IMR-90 (cell line): Measurements from ENCODE around the gene KCNMA1. TPM values are rescaled to one million over a fixed set of nuclear protein-coding genes. Genes with fewer than 3 reads are reported as not detected.

Experiments
- ATAC-seq: fragments of 200-7000 bp; cut with Tn5 transposase; 2 replicates; pipeline ENCODE4 v1.9.1; 2020; ENCODE audit warnings: low read depth, mild to moderate bottlenecking, moderate library complexity
- BruUV-seq: library from RNA; stranded (reverse); fragments of 400-500 nt; replicated peaks from 2 replicates; lab custom pipeline; 2021; lab: Mats Ljungman, UMichigan
- CTCF ChIA-PET: fragments of 300-600 bp; formaldehyde crosslinking; extraction: SDS; loops from one replicate; lab custom pipeline; 2021; ENCODE audit warnings: antibody characterized with exemption; lab: Yijun Ruan, JAX
- POLR2A ChIA-PET: fragments of 300-600 bp; sonication (Branson Sonifier 250); formaldehyde crosslinking; loops from one replicate; lab custom pipeline; 2022; ENCODE audit warnings: antibody characterized with exemption; ENCODE audit not compliant: unreplicated experiment; lab: Charles Lee
- DNase-seq: peaks from one replicate; pipeline ENCODE4 v3.0.0; 2013
- H2AFZ ChIP-seq: replicated peaks from 2 replicates; pipeline ENCODE3; 2013; ENCODE audit warnings: low read length, mild to moderate bottlenecking; ENCODE audit not compliant: poor library complexity
- H2AK5ac ChIP-seq: 2 replicates; pipeline ENCODE4 v1.6.1; 2013; ENCODE audit warnings: low read depth, low read length, inconsistent platforms
- H2AK9ac ChIP-seq: replicated peaks from 2 replicates; pipeline ENCODE3; 2013; ENCODE audit warnings: mild to moderate bottlenecking, low read depth, low read length, moderate library complexity; ENCODE audit not compliant: poor library complexity
- H2BK120ac ChIP-seq: 2 replicates; pipeline ENCODE4 v1.6.1; 2013; ENCODE audit warnings: low read depth, low read length, inconsistent platforms
- H2BK15ac ChIP-seq: 3 replicates; pipeline ENCODE4 v1.6.1; 2013; ENCODE audit warnings: low read depth, low read length, inconsistent platforms
- H2BK20ac ChIP-seq: 2 replicates; pipeline ENCODE4 v1.6.1; 2013; ENCODE audit warnings: low read depth, mild to moderate bottlenecking, inconsistent platforms, low read length, moderate library complexity
- H2BK5ac ChIP-seq: 2 replicates; pipeline ENCODE4 v1.6.1; 2013; ENCODE audit warnings: mild to moderate bottlenecking, low read depth, low read length, inconsistent platforms; ENCODE audit not compliant: poor library complexity, severe bottlenecking
- H3K14ac ChIP-seq: replicated peaks from 2 replicates; pipeline ENCODE4 v1.6.1; 2013; ENCODE audit warnings: low read depth, low read length, inconsistent platforms
- H3K18ac ChIP-seq: 2 replicates; pipeline ENCODE4 v1.6.1; 2013; ENCODE audit warnings: low read depth, low read length, control low read depth
- H3K23ac ChIP-seq: 2 replicates; pipeline ENCODE4 v1.6.1; 2013; ENCODE audit warnings: low read depth, low read length, inconsistent platforms
- H3K27ac ChIP-seq: 2 replicates; pipeline ENCODE4 v1.5.1; 2013; ENCODE audit warnings: mild to moderate bottlenecking, control low read depth, low read length; ENCODE audit not compliant: insufficient read depth
- H3K27me3 ChIP-seq: 2 replicates; pipeline ENCODE4 v1.6.1; 2013; ENCODE audit warnings: low read length; ENCODE audit not compliant: control insufficient read depth, insufficient read depth
- H3K36me3 ChIP-seq: 2 replicates; pipeline ENCODE4 v1.6.1; 2013; ENCODE audit warnings: low read length, mixed read lengths; ENCODE audit not compliant: control insufficient read depth, insufficient read depth
- H3K4ac ChIP-seq: 2 replicates; pipeline ENCODE4 v1.6.1; 2013; ENCODE audit warnings: low read depth, low read length, inconsistent platforms
- H3K4me1 ChIP-seq: 2 replicates; pipeline ENCODE4 v1.6.1; 2013; ENCODE audit warnings: low read length, mixed read lengths; ENCODE audit not compliant: control insufficient read depth, insufficient read depth
- H3K4me2 ChIP-seq: 2 replicates; pipeline ENCODE4 v1.6.1; 2013; ENCODE audit warnings: low read depth, mild to moderate bottlenecking, control low read depth, low read length, moderate library complexity
- H3K4me3 ChIP-seq: 2 replicates; pipeline ENCODE4 v1.5.1; 2013; ENCODE audit warnings: low read depth, mild to moderate bottlenecking, control low read depth, low read length, moderate library complexity; ENCODE audit not compliant: insufficient read depth
- H3K56ac ChIP-seq: 2 replicates; pipeline ENCODE4 v1.6.1; 2013; ENCODE audit warnings: low read length, inconsistent platforms; ENCODE audit not compliant: insufficient read depth; ENCODE audit errors: extremely low read depth
- H3K79me1 ChIP-seq, 2 experiments: 2 replicates each; pipeline ENCODE4 v1.6.1; 2013; ENCODE audit warnings: low read length in 2 of 2, inconsistent platforms in 1 of 2, low read depth in 1 of 2
- H3K9ac ChIP-seq: 2 replicates; pipeline ENCODE4 v1.6.1; 2013; ENCODE audit warnings: low read depth, low read length, control low read depth
- H3K9me1 ChIP-seq: 2 replicates; pipeline ENCODE4 v1.6.1; 2013; ENCODE audit warnings: low read length, inconsistent platforms; ENCODE audit not compliant: insufficient read depth
- H3K9me3 ChIP-seq: 2 replicates; pipeline ENCODE4 v1.6.1; 2013; ENCODE audit warnings: low read length; ENCODE audit not compliant: control insufficient read depth, insufficient read depth
- H4K20me1 ChIP-seq: 2 replicates; pipeline ENCODE4 v1.6.1; 2013; ENCODE audit warnings: low read length, inconsistent platforms; ENCODE audit not compliant: insufficient read depth
- H4K5ac ChIP-seq: 2 replicates; pipeline ENCODE4 v1.6.1; 2013; ENCODE audit warnings: mild to moderate bottlenecking, low read depth, low read length, control low read depth
- H4K8ac ChIP-seq, 2 experiments: 2 replicates each; pipeline ENCODE4 v1.6.1; 2013; ENCODE audit warnings: low read depth in 2 of 2, low read length in 2 of 2, control low read depth in 1 of 2, inconsistent platforms in 1 of 2
- H4K91ac ChIP-seq: 2 replicates; pipeline ENCODE4 v1.6.1; 2013; ENCODE audit warnings: low read depth, low read length, inconsistent platforms; ENCODE audit not compliant: insufficient read depth
- BHLHE40 ChIP-seq: fragments of 150-350 bp; IDR thresholded peaks from 2 replicates; pipeline ENCODE4 v1.6.1; 2016; ENCODE audit warnings: mild to moderate bottlenecking, low read depth, low read length
- CHD1 ChIP-seq: IDR thresholded peaks from 2 replicates; pipeline ENCODE4 v1.6.1; 2012; ENCODE audit warnings: low read depth, low read length, improper control_type of control experiment
- MAFK ChIP-seq: IDR thresholded peaks from 2 replicates; pipeline ENCODE4 v1.6.1; 2012; ENCODE audit warnings: low read depth, low read length, improper control_type of control experiment
- NFE2L2 ChIP-seq: fragments of 150-350 bp; IDR thresholded peaks from 2 replicates; pipeline ENCODE4 v1.6.1; 2016; ENCODE audit warnings: low read depth, mild to moderate bottlenecking, low read length
- SMC3 ChIP-seq: fragments of 150-350 bp; IDR thresholded peaks from 2 replicates; pipeline ENCODE4 v1.6.1; 2016; ENCODE audit warnings: low read depth, mild to moderate bottlenecking, antibody characterized with exemption, low read length, moderate library complexity
- WGBS, 2 experiments: methylation state at CpG; one replicate each; pipeline versions ENCODE4 v1.1.5 to v1.1.7; 2013; ENCODE audit warnings: missing lambda C conversion rate in 2 of 2; ENCODE audit not compliant: insufficient read length in 1 of 2; ENCODE audit errors: extremely low coverage in 2 of 2; 5-methylcytosine and 5-hydroxymethylcytosine counted together
- dilution Hi-C: fragments of 300-500 bp; cut with HindIII; formaldehyde crosslinking; loops from one replicate; pipeline ENCODE4 v1.14.3; 2018; ENCODE audit warnings: low sequenced_read_pairs; ENCODE audit not compliant: unreplicated experiment
- in situ Hi-C: fragments of 300-500 bp; cut with MboI; formaldehyde crosslinking; loops from 3 replicates; pipeline ENCODE4 v1.14.3; 2019; ENCODE audit warnings: low sequenced_read_pairs, inconsistent platforms, mixed read lengths
- intact Hi-C: fragments of 100-400 bp; cut with micrococcal nuclease; formaldehyde crosslinking; loops from 2 replicates; pipeline ENCODE4 v1.10.0; 2022
- polyA plus RNA-seq, 3 experiments: library from polyadenylated mRNA; depleted of rRNA; stranded (reverse); fragments of >200 nt; gene quantifications; 2 replicates each; pipeline ENCODE4 v1.2.3, GENCODE V29; 2012; ENCODE audit warnings: low replicate concordance in 1 of 3
- total RNA-seq: library from RNA; depleted of rRNA; stranded (reverse); fragments of >200 nt; gene quantifications from 2 replicates; pipeline ENCODE4 v1.2.3, GENCODE V29; 2012
- TF ChIP-seq, protein P1 (sequence below): fragments of 150-350 bp; IDR thresholded peaks from 2 replicates; pipeline ENCODE4 v1.6.1; 2017; ENCODE audit warnings: mild to moderate bottlenecking, antibody characterized with exemption, low read length, low read depth

The KCNMA1 gene
- total and polyA plus RNA-seq, 2 of the 4 experiments (the other 2 are of a cell fraction) = 25.6 to 29.6 TPM

DNA sequence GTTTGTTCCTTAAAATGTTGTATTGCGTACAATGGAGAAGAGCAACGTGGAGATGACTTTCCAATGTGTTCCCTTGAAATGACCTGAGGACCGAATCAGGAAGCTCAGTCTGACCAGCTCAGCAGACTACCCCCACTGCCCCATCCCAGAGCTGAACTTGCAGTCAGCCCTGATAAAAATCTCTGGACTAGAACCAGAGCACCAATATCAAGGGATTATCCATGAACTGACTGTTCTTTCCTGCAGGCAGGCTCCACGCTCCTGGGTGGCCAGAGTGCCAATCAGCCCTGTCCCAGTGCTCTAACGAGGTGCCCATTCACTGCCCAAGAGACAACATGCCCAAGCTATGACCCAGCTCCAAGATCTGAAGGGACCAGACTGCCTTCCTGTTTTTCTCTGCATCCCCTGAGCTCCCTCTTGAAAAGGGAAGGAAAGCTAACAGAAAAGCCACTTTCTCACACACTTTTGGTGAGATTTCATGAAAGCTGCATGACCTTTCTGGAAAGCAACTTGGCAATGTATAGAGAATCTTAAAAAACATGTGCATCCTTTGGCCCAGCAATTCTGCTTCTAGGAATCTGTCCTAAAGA lies 130.2 kb downstream of the KCNMA1 start:
- intact Hi-C loops = loop anchor here (5.0 to 10.0 kb wide), 2 partner anchors 130 to 253 kb away; partner anchors contain the start of gene KCNMA1

More for the DNA sequence above, 130.2 kb downstream of the KCNMA1 start:
- no peaks in the 10 kb centered on the region for H3K9me3 ChIP-seq
- no peaks in the 10 kb centered on the region for H3K36me3 ChIP-seq
- peaks cover 31% of the 10 kb centered on the region for H3K4me1 ChIP-seq
- peak overlapping the region; percentile 20; the same call in 1 of the 2 replicates for H3K27ac ChIP-seq
- ChIA-PET POLR2A (no interaction called here), CTCF (interaction anchor here (0.9 to 1.5 kb wide), 2 partner anchors 8 to 16 kb away, joined by 3 to 4 read pairs; no protein-coding TSS in a partner anchor)
- H4K20me1 ChIP-seq = peaks cover 3% of the 10 kb centered on the region; the same call in 1 of the 2 replicates
- no peak overlapping the region for H3K9ac ChIP-seq
- peak overlapping the region; percentile 97 for H2BK15ac ChIP-seq
- H3K4me3 ChIP-seq = no peak overlapping the region
- peak overlapping the region; percentile 73 to 77; a peak in 3 of 4 replicates for H4K8ac ChIP-seq
- in situ Hi-C loops (no loop called here), dilution Hi-C loops (no loop called here)
- peak overlapping the region; percentile 77 for H3K14ac ChIP-seq
- H4K5ac ChIP-seq = peak overlapping the region; percentile 13; the same call in 1 of the 2 replicates
- H3K56ac ChIP-seq = peak overlapping the region; percentile 55; the same call in 1 of the 2 replicates
- TF ChIP-seq BHLHE40 = no peak
- no peak for TF ChIP-seq SMC3
- no peak for TF ChIP-seq MAFK
- TF ChIP-seq NFE2L2 = no peak
- TF ChIP-seq CHD1 = no peak
- TF ChIP-seq, protein P1, sequence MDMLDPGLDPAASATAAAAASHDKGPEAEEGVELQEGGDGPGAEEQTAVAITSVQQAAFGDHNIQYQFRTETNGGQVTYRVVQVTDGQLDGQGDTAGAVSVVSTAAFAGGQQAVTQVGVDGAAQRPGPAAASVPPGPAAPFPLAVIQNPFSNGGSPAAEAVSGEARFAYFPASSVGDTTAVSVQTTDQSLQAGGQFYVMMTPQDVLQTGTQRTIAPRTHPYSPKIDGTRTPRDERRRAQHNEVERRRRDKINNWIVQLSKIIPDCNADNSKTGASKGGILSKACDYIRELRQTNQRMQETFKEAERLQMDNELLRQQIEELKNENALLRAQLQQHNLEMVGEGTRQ = no peak
- H2AFZ ChIP-seq = peak overlapping the region; percentile 72
- H2AK5ac ChIP-seq = peak overlapping the region; percentile 93
- 92% methylated on average over 2 of the region's 5 CpGs; no CpG with 5 or more reads in 1 of the 2 experiments for WGBS, 2 experiments
- peak overlapping the region; percentile 91 for H2BK120ac ChIP-seq
- H3K4ac ChIP-seq = peak overlapping the region; percentile 87
- H3K4me2 ChIP-seq = no peak overlapping the region
- DNase-seq = no peak
- peaks cover 37% of the 10 kb centered on the region for H3K9me1 ChIP-seq
- no peaks in the 10 kb centered on the region for H3K27me3 ChIP-seq
- H2BK5ac ChIP-seq = peak overlapping the region; percentile 97
- BruUV-seq = no TSS peak
- H2BK20ac ChIP-seq = peak overlapping the region; percentile 95
- H3K23ac ChIP-seq = peak overlapping the region; percentile 88
- peaks cover 2 to 42% of the 10 kb centered on the region in 2 experiments; a peak in 3 of 4 replicates for H3K79me1 ChIP-seq
- peak overlapping the region; percentile 88 for H2AK9ac ChIP-seq
- H4K91ac ChIP-seq = peak overlapping the region; percentile 94
- H3K18ac ChIP-seq = peak overlapping the region; percentile 25; the same call in 1 of the 2 replicates
- ATAC-seq = no peak
